OCI-LY1 (cell line): ENCODE measurements around the gene PLEKHD1.

Source experiments
- H2AFZ ChIP-seq: fragments of 200-600 bp; sonication (generic), shearing (Covaris generic); 2 replicates; pipeline ENCODE4 v1.6.0; 2014; ENCODE audit warnings: antibody characterized with exemption, mild to moderate bottlenecking, low read length
- H3F3A ChIP-seq: fragments of 200-600 bp; sonication (generic), shearing (Covaris generic); 2 replicates; pipeline ENCODE4 v1.6.0; 2014; ENCODE audit warnings: mild to moderate bottlenecking, antibody characterized with exemption, low read length, moderate library complexity; ENCODE audit not compliant: insufficient read depth
- H3K27ac ChIP-seq: fragments of 200-600 bp; sonication (generic); 2 replicates; pipeline ENCODE4 v1.5.1; 2014; ENCODE audit warnings: low read length, mixed run types, mild to moderate bottlenecking, low read depth; ENCODE audit not compliant: poor library complexity, severe bottlenecking
- H3K27me3 ChIP-seq: fragments of 200-600 bp; sonication (generic); 2 replicates; pipeline ENCODE4 v1.6.0; 2014; ENCODE audit warnings: antibody characterized with exemption, mild to moderate bottlenecking, low read length, moderate library complexity; ENCODE audit not compliant: insufficient read depth
- H3K36me3 ChIP-seq: fragments of 200-600 bp; sonication (generic); 2 replicates; pipeline ENCODE4 v1.6.1; 2014; ENCODE audit warnings: mild to moderate bottlenecking, antibody characterized with exemption, low read length, moderate library complexity, mixed read lengths; ENCODE audit not compliant: insufficient read depth
- H3K4me1 ChIP-seq: fragments of 200-600 bp; sonication (generic); 2 replicates; pipeline ENCODE4 v1.5.1; 2014; ENCODE audit warnings: mild to moderate bottlenecking, low read length, moderate library complexity; ENCODE audit not compliant: insufficient read depth, severe bottlenecking
- H3K4me2 ChIP-seq: fragments of 200-600 bp; sonication (generic), shearing (Covaris generic); 2 replicates; pipeline ENCODE4 v1.6.1; 2014; ENCODE audit warnings: low read length
- H3K4me3 ChIP-seq: fragments of 200-600 bp; sonication (generic); 2 replicates; pipeline ENCODE4 v1.5.1; 2014; ENCODE audit warnings: low read length, low read depth, mild to moderate bottlenecking, mixed read lengths; ENCODE audit not compliant: poor library complexity, severe bottlenecking
- H3K79me2 ChIP-seq: fragments of 200-600 bp; shearing (Covaris generic); 2 replicates; pipeline ENCODE4 v1.6.1; 2016; ENCODE audit warnings: mixed run types, low read length, mixed read lengths; ENCODE audit not compliant: insufficient read depth
- H3K9ac ChIP-seq: fragments of 200-600 bp; sonication (generic), shearing (Covaris generic); 2 replicates; pipeline ENCODE4 v1.6.1; 2014; ENCODE audit warnings: mild to moderate bottlenecking, low read length, mixed read lengths
- H3K9me2 ChIP-seq: fragments of 200-600 bp; sonication (generic), shearing (Covaris generic); 2 replicates; pipeline ENCODE4 v1.6.1; 2014; ENCODE audit warnings: low read depth, mild to moderate bottlenecking, low read length, mixed read lengths
- H3K9me3 ChIP-seq: fragments of 200-600 bp; shearing (Covaris generic); 2 replicates; pipeline ENCODE4 v1.6.1; 2014; ENCODE audit warnings: low read length, mixed read lengths
- H4K20me1 ChIP-seq: fragments of 200-600 bp; sonication (generic), shearing (Covaris generic); 2 replicates; pipeline ENCODE4 v1.6.0; 2016; ENCODE audit warnings: mild to moderate bottlenecking, low read length; ENCODE audit not compliant: insufficient read depth
- EZH2 ChIP-seq: fragments of 200-600 bp; sonication (generic), shearing (Covaris generic); IDR thresholded peaks from 2 replicates; pipeline ENCODE4 v1.8.0; 2017; ENCODE audit warnings: borderline replicate concordance, mixed run types, mild to moderate bottlenecking, antibody characterized with exemption, low read length, moderate library complexity, mixed read lengths
- TF ChIP-seq, protein P1 (sequence below): fragments of 200-600 bp; sonication (generic), shearing (Covaris generic); IDR thresholded peaks from 2 replicates; pipeline ENCODE4 v1.5.1; 2017; ENCODE audit warnings: mild to moderate bottlenecking, antibody characterized with exemption, low read length, moderate library complexity, mixed read lengths

The PLEKHD1 gene

DNA sequence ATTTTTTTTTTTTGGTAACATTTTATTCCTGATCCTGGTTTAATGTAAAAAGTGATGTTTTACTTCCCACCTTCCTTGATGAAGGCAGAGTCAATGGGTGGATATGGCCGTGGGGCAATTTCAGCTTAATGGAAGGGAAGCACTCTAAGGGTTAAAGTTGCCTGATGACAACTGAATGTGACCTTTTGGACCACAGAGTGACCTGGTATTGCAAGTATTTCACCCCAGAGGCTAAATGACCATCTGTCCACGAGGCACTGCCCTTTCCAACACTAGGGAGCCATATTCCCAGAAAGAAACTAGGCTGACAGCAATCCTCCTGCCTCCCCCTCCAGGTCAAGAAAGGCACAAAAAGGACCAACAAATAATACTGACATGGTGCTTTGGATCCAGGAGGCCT is 85.3 kb downstream of the PLEKHD1 start:
- Histone ChIP-seq H2AFZ (no peak overlapping the region), H3K27ac (no peak overlapping the region), H3K9ac (no peak overlapping the region), H3K27me3 (no peaks in the 10 kb centered on the region), H3K4me2 (no peak overlapping the region), H4K20me1 (no peaks in the 10 kb centered on the region), H3K4me3 (no peak overlapping the region), H3K9me3 (no peaks in the 10 kb centered on the region), H3F3A (no peaks in the 10 kb centered on the region), H3K79me2 (no peaks in the 10 kb centered on the region), H3K36me3 (no peaks in the 10 kb centered on the region), H3K9me2 (no peaks in the 10 kb centered on the region), H3K4me1 (no peaks in the 10 kb centered on the region)
- TF ChIP-seq EZH2 = no peak
- TF ChIP-seq, protein P1, sequence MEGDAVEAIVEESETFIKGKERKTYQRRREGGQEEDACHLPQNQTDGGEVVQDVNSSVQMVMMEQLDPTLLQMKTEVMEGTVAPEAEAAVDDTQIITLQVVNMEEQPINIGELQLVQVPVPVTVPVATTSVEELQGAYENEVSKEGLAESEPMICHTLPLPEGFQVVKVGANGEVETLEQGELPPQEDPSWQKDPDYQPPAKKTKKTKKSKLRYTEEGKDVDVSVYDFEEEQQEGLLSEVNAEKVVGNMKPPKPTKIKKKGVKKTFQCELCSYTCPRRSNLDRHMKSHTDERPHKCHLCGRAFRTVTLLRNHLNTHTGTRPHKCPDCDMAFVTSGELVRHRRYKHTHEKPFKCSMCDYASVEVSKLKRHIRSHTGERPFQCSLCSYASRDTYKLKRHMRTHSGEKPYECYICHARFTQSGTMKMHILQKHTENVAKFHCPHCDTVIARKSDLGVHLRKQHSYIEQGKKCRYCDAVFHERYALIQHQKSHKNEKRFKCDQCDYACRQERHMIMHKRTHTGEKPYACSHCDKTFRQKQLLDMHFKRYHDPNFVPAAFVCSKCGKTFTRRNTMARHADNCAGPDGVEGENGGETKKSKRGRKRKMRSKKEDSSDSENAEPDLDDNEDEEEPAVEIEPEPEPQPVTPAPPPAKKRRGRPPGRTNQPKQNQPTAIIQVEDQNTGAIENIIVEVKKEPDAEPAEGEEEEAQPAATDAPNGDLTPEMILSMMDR = no peak

DNA sequence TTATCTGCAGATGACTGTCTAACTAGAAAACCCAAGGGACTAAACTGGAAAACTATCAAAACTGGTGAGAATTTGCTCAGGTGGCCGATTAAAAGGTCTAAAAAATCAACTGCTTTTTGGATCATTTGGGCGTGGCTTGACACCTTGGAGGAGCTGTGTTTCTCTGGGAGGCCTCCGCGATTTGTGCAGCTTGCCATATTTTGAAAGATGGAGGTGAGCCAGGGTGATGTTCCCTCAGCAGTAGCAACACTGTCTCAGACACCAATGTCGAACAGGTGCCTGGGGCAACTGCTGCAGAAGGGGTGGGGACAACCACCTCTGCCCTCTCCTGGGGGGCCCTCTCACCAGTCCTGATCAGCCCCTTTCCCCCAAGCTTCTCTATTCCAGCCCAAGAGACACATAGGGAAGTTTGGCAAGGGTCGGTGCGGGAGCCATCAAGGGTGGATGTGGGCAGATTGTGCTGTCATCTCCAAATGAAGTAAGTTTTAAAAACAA is 86.4 kb downstream of the PLEKHD1 start:
- H3K27me3 ChIP-seq = no peaks in the 10 kb centered on the region

DNA sequence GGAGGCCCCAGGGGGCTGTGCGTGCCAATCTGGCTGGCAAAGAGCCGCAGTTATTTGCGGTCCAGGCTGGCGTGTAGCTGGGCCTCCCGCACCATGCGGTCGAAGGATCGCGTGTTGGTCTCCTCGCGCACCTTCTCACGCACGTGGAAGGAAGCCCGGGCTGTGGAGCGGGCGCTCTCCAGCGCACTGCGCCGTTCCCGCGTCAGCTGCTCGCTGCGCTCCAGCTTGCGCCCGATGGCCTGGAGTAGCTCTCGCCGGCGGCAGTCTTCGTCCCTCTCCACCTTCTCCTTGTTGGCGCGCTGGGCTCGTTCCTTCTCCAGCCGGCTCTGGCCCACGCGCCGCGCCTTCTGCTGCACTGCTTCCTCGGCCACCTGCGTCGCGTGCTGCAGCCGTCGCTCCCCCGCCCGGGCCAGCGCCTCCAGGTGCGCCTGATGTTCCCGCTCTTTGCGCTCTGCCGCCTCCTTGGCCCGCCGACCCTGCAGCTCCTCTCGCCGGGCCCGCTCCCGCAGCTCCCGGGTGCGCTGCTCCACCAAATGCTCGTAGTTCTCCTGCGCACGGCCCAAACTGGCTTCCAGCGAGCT is 87.0 kb downstream of the PLEKHD1 start:
- TF ChIP-seq EZH2 = no peak
- no peak overlapping the region for H3K27ac ChIP-seq

More for the DNA sequence above, 86.4 kb downstream of the PLEKHD1 start:
- Histone ChIP-seq H4K20me1 (no peaks in the 10 kb centered on the region), H3K9me2 (no peaks in the 10 kb centered on the region), H3K36me3 (no peaks in the 10 kb centered on the region), H3F3A (no peaks in the 10 kb centered on the region), H3K4me2 (no peak overlapping the region), H3K27ac (no peak overlapping the region), H2AFZ (no peak overlapping the region), H3K9me3 (no peaks in the 10 kb centered on the region), H3K9ac (no peak overlapping the region), H3K4me1 (no peaks in the 10 kb centered on the region), H3K4me3 (no peak overlapping the region), H3K79me2 (no peaks in the 10 kb centered on the region)
- TF ChIP-seq, protein P1 = no peak
- TF ChIP-seq EZH2 = no peak

More for the DNA sequence above, 87.0 kb downstream of the PLEKHD1 start:
- H3K36me3 ChIP-seq = no peaks in the 10 kb centered on the region
- no peaks in the 10 kb centered on the region for H3K9me2 ChIP-seq
- no peaks in the 10 kb centered on the region for H3F3A ChIP-seq
- H2AFZ ChIP-seq = no peak overlapping the region
- no peaks in the 10 kb centered on the region for H4K20me1 ChIP-seq
- no peaks in the 10 kb centered on the region for H3K79me2 ChIP-seq
- H3K4me2 ChIP-seq = no peak overlapping the region
- no peaks in the 10 kb centered on the region for H3K9me3 ChIP-seq
- H3K9ac ChIP-seq = no peak overlapping the region
- no peaks in the 10 kb centered on the region for H3K4me1 ChIP-seq
- no peaks in the 10 kb centered on the region for H3K27me3 ChIP-seq
- no peak overlapping the region for H3K4me3 ChIP-seq
